ENCODE measurements around the gene KIF4A.
"Not testable (repeated sequence)": the region's sequence is repeated elsewhere in the genome, so short reads cannot be mapped to it uniquely, and the experiment has no call there.

DNA sequence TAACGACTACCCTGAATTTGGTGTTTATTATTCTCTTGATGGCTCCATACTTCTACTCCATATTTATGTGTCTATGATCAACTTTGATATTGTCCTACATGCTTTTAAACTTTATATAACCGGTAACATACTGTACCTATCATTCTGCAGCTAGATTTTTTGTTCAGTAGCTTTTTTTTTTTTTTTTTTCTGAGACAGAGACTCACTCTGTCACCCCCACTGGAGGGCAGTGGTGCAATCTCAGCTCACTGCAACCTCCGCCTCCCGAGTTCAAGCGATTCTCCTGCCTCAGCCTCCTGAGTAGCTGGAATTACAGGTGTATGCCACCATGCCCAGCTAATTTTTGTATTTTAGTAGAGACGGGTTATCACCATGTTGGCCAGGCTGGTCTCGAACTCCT is 15.9 kb upstream of the KIF4A start:
- TF ChIP-seq, protein P1, sequence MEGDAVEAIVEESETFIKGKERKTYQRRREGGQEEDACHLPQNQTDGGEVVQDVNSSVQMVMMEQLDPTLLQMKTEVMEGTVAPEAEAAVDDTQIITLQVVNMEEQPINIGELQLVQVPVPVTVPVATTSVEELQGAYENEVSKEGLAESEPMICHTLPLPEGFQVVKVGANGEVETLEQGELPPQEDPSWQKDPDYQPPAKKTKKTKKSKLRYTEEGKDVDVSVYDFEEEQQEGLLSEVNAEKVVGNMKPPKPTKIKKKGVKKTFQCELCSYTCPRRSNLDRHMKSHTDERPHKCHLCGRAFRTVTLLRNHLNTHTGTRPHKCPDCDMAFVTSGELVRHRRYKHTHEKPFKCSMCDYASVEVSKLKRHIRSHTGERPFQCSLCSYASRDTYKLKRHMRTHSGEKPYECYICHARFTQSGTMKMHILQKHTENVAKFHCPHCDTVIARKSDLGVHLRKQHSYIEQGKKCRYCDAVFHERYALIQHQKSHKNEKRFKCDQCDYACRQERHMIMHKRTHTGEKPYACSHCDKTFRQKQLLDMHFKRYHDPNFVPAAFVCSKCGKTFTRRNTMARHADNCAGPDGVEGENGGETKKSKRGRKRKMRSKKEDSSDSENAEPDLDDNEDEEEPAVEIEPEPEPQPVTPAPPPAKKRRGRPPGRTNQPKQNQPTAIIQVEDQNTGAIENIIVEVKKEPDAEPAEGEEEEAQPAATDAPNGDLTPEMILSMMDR (conservative IDR thresholded peaks at IDR 0.05 in 1 of 2, IDR thresholded peaks at IDR 0.05 in 1 of 2; ENCODE audit: extremely low read depth in 1 of 2, insufficient read depth in 1 of 2, low read depth in 1 of 2, low read length in 2 of 2), result not testable (repeated sequence)
- not testable (repeated sequence) for TF ChIP-seq EZH2 (IDR thresholded peaks at IDR 0.05; ENCODE audit: borderline replicate concordance, low read length)

Data from mammary epithelial cell (primary cell).